GM19099 (cell line): ENCODE measurements around the gene SLC12A7.
A peak's percentile ranks its signal among the peaks of the same experiment; 100 is the strongest.

Source experiments
- POLR2A ChIP-seq: IDR thresholded peaks from 3 replicates; pipeline ENCODE4 v1.6.1; 2011; ENCODE audit warnings: low read depth; ENCODE audit not compliant: insufficient read length; ENCODE audit errors: extremely low read depth

The SLC12A7 gene

DNA sequence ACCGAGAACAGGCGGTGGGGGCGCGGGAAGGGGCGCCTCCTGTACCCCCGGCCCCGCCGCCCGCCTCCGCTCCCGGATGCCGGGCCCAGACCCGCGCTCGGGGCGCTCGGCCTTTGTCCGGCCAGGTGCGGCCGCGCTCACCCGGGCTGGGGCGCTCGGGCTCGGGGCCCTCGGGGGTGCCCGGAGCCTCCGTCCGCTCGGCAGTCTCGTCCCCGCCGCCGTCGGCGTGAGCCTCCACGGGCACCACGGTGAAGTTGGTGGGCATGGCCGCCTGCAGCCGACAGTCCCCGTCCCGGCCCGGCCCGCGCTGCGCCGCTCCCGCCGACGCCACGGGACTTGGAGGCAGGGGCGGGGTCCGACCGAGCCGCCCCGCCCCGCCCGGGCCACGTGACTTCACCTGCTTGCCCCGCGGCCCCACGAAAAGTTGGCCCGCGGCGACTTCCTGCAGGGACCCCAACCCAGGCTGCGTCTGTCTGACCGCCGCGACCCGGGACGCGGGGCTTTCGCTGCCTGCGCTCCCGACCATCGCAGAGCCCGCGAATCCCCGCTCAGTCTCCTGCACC is at the start of gene SLC12A7:
Gene SLC12A7, minus strand, starts transcription at position 337 of the 563 bp plus-strand sequence. Its CDS starts 72 bp downstream, at position 265.
- peak; percentile 81 for TF ChIP-seq POLR2A

GRCh38 chr5:1161108-1161832 is 49.4 kb upstream of the SLC12A7 start:
- no peak for TF ChIP-seq POLR2A

- TF ChIP-seq POLR2A: no peak
Measured at GRCh38 chr5:1159774-1160406, 48.0 kb upstream of the SLC12A7 start.

DNA sequence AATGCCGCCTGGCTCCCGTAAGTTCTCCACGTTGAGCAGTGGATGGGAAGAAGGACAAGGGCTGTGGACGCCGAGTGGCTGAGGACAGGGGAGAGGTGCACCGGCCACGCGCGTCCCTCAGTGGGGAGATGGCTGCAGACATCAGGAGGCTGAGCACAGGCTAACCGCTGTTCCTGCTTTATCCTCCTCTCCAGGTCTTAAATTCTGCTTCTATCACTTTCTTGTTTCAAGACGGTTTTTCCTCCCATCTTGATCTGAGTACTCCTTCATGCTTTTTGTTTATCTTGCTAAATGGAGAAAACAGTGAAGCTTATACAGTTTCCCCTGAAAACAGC is 47.4 kb upstream of the SLC12A7 start:
- no peak for TF ChIP-seq POLR2A

DNA sequence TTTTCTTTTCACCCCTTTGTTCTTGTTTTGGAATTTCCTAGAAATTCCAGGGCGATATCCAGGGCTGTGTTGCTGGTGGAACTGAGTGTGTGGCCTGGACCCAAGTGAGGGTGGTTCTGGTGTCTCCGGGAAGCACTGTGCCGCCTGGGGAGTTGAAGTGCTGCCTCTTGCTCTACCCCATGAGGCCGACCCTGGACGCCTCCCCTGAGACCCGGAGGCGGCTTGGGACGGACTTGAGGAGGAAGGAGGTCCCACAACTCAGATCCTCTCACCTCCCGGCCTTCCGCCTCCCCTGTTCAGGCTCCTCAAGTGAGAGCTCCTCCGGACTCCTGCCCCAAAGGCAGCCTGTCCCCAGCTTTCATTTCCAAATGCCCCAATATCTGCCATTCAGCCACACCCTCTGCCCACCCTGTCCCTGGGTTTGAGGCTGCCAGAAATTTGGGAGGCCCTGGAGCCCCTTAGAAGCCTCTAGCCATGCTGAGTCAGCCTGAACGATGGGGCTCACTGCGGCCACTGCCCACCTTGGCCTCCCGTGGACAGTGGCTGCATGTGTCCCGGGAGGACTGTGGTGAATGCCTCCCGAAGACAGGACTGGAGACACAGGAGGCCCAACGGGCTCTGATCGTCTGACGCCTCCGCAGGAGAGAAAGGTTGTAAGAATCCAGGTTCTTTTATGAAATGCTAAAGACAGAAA is 46.9 kb upstream of the SLC12A7 start:
- no peak for TF ChIP-seq POLR2A

DNA sequence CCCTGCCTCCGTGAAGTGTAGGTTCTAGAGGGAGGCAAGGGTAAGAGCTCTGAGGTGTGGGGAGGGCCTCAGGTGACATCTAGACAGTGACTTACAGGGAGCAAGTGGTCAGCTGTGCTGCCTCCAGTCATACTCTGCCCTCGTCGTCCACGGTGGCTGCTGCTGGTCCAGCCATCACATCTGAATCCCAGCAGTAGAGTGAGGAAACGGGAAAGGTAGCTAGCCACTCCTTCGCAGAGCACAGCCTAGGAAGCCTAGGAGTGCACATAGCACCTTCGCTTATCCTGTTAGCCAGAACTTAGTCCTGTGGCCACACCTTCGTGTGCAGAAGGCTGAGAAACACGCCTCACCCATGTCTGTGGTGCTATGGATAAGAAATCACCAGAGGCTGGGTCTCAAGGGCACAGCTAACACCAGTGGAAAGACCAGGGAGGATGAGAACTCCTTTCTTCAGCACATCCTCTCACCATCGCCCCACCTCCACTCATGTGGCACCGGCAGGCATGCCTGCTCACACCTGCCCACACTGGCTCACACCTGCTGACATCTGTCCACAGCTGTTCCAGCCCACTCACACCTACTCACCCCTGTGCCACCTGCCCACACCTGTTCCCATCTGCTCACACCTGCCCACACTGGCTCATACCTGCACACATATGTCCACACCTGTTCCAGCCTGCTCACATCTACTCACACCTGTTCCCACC is 45.0 kb upstream of the SLC12A7 start:
- TF ChIP-seq POLR2A: no peak

DNA sequence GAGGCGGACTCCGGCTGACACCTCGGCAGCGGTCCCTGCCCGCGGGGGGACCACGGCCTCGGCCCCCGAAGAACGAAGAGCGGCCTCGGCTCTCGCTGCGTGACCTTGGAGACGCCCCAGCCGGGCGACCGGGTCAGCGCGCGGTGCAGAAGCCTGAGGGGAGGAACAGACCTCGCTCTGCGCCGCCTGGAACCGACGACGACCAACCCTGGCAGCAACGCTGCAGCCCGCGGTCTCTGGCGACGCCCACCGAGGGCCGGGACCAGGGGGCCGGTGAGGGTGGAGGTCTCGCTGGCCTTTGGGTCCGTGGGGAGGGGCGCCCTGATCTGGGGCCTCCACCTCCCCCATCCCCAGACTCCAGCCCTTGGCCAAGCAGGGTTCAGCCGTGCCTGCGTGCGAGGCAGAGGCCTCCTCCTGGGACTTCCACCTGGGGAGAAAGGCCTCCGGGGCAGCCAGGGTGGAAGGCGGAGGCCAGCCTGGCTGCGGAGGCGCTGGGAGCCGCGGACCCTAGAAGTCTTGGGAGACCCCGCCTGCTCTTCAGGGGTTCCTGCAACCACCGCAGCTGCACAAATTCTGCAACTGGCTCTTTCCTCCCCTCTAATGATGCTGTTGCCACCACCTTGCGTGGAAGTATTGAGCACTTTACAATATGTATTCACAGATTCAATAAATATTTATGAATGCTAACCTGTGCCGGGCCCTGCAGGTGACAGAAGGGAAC is 44.3 kb upstream of the SLC12A7 start:
- no peak for TF ChIP-seq POLR2A

DNA sequence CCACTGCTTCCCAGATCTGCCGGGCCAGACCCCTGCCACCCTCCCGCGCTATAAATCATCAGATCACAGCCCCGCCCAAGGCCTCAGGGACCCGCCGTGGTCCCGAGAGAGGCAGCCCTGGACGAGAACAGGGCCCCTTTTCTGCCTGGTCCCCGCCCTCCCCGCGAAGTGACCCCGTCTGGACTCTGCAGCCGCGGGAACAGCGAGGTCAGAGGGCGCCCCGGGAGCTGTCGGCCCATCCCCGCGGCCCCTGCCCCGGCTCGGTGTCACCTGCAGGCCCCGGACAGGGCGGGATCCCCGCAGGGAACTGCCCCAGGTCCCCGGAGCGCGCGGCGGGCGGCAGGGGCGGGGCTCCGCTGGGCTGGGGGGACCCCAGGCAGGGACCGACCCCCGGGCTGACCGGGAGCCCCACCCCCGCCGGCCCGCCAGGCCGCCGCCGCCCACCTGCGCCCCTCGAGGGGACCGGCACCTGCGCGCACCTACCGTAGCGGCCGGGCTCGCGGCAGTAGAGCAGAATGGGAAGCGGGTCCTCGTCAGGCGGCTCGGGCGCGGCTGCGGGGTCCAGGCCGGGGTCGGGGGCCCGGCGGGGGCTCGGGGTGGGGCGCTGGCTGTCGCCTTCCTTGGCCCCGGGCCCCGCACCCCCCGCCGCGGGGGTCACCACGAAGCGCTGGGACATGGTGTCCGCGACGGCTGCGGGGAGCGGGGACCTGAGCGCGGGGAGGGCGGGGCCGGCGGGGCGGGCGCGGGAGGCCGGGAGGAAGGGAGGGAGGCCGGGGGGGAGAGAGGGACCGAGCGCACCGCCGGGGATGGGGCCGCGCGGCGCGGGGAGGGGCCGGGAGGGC is 43.5 kb upstream of the SLC12A7 start:
- TF ChIP-seq POLR2A: no peak

DNA sequence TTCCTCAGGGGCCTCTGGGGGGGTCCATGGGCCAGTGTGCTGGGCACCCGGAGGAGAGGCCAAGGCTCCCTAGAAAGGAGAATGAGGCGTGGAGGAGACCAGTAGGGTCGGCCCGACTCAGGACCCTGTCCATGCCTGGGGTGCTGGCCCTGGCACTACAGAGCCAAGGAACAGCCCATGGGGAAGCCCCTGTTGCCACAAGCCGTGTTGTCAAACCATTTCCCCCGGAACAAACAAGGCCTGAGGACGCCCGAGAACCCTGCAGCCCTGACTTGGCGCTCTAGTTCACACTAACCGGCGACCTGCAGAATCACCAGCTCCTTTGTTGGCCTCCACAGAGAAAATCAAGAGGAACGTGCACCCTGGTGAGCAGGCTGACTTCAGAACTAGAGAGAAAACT is 41.6 kb upstream of the SLC12A7 start:
- no peak for TF ChIP-seq POLR2A

DNA sequence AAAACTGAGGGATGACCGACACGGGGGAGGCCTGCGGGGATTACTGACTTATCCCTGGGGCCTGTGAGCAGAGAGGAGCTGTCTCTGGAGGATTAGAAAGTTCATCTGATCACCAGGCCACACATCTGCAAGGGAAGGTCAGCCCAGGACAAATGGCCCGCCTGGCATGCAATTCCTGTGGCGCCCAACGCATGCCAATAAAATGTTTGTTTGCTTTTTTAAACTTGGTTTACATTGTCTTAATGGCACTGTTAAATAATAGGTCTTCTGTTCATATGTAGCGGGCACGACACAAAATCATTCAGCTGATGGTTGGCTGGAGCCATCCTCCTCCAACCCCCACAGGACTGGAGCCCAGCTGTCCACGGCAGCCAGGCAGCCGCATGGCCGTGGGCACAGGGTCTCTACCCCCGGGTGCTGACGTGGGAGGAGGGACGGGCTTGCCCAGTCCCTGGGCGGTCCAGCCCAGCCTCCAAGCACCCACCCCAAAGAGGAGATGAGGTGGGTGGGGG is 41.0 kb upstream of the SLC12A7 start:
- TF ChIP-seq POLR2A: no peak

DNA sequence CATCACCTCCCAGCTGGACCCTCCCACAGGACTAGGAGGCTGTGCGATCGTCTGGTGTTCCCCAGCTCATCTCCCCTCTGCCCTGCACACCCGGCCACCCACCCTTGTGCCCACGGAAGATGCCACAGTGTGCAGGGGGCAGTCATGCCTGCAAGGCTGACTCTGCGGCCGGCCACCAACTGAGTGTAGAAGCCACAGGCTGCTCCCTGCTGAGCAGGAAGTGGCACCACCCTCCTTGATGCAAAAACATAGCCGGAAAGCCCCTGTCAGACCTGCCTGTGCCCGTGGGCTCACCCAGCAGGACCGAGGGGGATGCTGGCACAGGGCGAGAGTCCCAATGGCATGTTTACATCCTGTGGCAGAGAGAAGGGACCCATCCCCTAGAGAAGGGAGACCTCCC is 40.3 kb upstream of the SLC12A7 start:
- no peak for TF ChIP-seq POLR2A

DNA sequence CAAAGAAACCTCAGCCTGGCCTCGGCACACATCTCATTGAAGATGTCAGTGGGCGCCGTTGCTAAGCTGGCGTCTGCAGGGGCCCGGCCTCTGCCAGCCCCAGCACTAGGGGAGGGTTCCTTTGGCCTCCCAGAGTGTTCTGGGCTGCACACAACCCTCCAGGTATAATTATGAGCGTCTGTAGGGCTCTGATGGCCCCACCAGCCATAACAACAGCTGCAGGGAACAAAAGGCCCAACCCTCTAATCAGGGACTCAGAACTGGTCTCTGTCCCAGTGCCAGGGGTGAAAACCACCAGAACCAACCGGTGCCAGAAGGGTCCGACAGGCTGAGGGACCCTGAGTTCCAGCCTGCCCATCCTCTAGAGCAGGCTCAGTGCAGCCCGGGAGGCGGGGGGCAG is 39.5 kb upstream of the SLC12A7 start:
- no peak for TF ChIP-seq POLR2A

DNA sequence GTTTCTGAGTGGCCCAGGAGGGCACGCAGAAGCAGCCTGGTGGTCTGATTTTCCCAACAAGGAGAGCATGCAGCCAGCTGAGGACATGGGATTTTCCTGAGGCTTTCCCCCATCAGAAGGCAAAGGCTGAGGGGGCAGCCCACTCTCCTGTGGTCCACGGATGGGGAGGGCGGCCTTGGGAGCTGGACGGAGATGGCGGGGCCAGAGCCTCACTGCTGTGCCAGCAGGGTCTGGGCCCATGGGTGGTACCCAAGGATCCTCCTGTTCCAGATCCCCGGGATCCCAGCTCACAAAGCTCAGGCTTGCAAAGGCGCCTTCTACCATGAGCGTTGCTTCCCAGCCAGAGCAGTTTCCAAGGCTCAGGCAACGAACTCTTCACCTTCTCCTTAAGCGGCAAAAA is 39.0 kb upstream of the SLC12A7 start:
- TF ChIP-seq POLR2A: no peak
